Natural killer cell (primary cell): ENCODE data around the gene C17orf50. TPM values are rescaled to one million over a fixed set of nuclear protein-coding genes. Genes with fewer than 3 reads are reported as not detected.

Experiments
- ATAC-seq, 3 donors: fragments of 150-1000 bp in 2 of 3; fragments of 200-7000 bp in 1 of 3; cut with Tn5 transposase; 1 replicate in 1 of 3; 2 replicates in 2 of 3; pipeline ENCODE4 v1.10.0; 2021; ENCODE audit warnings: mild to moderate bottlenecking in 2 of 3, moderate library complexity in 2 of 3
- DNase-seq, 2 donors: peaks; one replicate each; pipeline versions ENCODE4 v3.0.0 to v3.0.0-alpha.2; 2013 to 2021; ENCODE audit warnings: mixed read lengths in 1 of 2
- H3K27ac ChIP-seq: one replicate; pipeline ENCODE4 v1.5.1; 2013; ENCODE audit warnings: mild to moderate bottlenecking, low read length
- H3K27me3 ChIP-seq: one replicate; pipeline ENCODE4 v1.6.1; 2013; ENCODE audit warnings: low read length; ENCODE audit not compliant: control insufficient read depth, insufficient read depth
- H3K36me3 ChIP-seq: one replicate; pipeline ENCODE4 v1.6.1; 2013; ENCODE audit warnings: low read length; ENCODE audit not compliant: control insufficient read depth, insufficient read depth
- H3K4me1 ChIP-seq: one replicate; pipeline ENCODE4 v1.6.1; 2013; ENCODE audit warnings: low read length; ENCODE audit not compliant: control insufficient read depth, insufficient read depth
- H3K4me3 ChIP-seq: one replicate; pipeline ENCODE4 v1.5.1; 2013; ENCODE audit warnings: low read length
- H3K9me3 ChIP-seq: one replicate; pipeline ENCODE4 v1.6.1; 2013; ENCODE audit warnings: low read length; ENCODE audit not compliant: control insufficient read depth, insufficient read depth
- H3K27ac Mint-ChIP-seq, 2 donors: one replicate each; pipeline ENCODE4 v1.8.0; 2022; ENCODE audit warnings: mild to moderate bottlenecking in 2 of 2, mixed read lengths in 2 of 2, moderate library complexity in 1 of 2
- H3K27me3 Mint-ChIP-seq, 2 donors: one replicate each; pipeline ENCODE4 v1.8.0; 2022; ENCODE audit warnings: low read depth in 2 of 2, mixed read lengths in 2 of 2
- H3K36me3 Mint-ChIP-seq: one replicate; pipeline ENCODE4 v1.8.0; 2022; ENCODE audit warnings: mixed read lengths
- H3K4me1 Mint-ChIP-seq, 2 donors: one replicate each; pipeline ENCODE4 v1.8.0; 2022; ENCODE audit warnings: mixed read lengths in 2 of 2
- H3K4me3 Mint-ChIP-seq: one replicate; pipeline ENCODE4 v1.8.0; 2022; ENCODE audit warnings: mild to moderate bottlenecking, moderate library complexity, mixed read lengths
- H3K9me3 Mint-ChIP-seq, 2 donors: one replicate each; pipeline ENCODE4 v1.8.0; 2022; ENCODE audit warnings: mixed read lengths in 2 of 2
- WGBS: methylation state at CpG from one replicate; pipeline ENCODE4 v1.1.7; 2013; ENCODE audit warnings: missing lambda C conversion rate; ENCODE audit not compliant: insufficient coverage; 5-methylcytosine and 5-hydroxymethylcytosine counted together
- intact Hi-C: fragments of 100-400 bp; cut with micrococcal nuclease; formaldehyde crosslinking; loops from one replicate; pipeline ENCODE4 v1.14.2; 2022
- total RNA-seq, 4 donors: library from RNA; stranded (reverse); fragments of 120-200 nt in 1 of 4; gene quantifications; one replicate each; pipeline versions ENCODE4 v1.2.3 to v1.2.4, GENCODE V29; 2013 to 2022
- TF ChIP-seq, protein P1 (sequence below): fragments of 200-600 bp; IDR thresholded peaks from one replicate; pipeline ENCODE4 v1.8.0; 2022; ENCODE audit warnings: antibody characterized with exemption

Gene C17orf50
- total RNA-seq, 3 donors from 2014 or later (not counting 1 experiment from before 2014, with no cell fraction given): not detected

- H3K36me3 ChIP-seq: no peaks in the 10 kb centered on the region
- intact Hi-C loops: no loop called here
- H3K27ac ChIP-seq: no peak overlapping the region
- ATAC-seq (no peak), DNase-seq (no peak)
- Mint-ChIP-seq H3K9me3 (no peaks in the 10 kb centered on the region), H3K4me3 (no peak overlapping the region), H3K4me1 (no peaks in the 10 kb centered on the region), H3K36me3 (no peaks in the 10 kb centered on the region), H3K27ac (no peak overlapping the region), H3K27me3 (peaks cover 7 to 12% of the 10 kb centered on the region in 2 donors)
- no peak overlapping the region for H3K4me3 ChIP-seq
- TF ChIP-seq, protein P1, sequence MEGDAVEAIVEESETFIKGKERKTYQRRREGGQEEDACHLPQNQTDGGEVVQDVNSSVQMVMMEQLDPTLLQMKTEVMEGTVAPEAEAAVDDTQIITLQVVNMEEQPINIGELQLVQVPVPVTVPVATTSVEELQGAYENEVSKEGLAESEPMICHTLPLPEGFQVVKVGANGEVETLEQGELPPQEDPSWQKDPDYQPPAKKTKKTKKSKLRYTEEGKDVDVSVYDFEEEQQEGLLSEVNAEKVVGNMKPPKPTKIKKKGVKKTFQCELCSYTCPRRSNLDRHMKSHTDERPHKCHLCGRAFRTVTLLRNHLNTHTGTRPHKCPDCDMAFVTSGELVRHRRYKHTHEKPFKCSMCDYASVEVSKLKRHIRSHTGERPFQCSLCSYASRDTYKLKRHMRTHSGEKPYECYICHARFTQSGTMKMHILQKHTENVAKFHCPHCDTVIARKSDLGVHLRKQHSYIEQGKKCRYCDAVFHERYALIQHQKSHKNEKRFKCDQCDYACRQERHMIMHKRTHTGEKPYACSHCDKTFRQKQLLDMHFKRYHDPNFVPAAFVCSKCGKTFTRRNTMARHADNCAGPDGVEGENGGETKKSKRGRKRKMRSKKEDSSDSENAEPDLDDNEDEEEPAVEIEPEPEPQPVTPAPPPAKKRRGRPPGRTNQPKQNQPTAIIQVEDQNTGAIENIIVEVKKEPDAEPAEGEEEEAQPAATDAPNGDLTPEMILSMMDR: no peak
- H3K4me1 ChIP-seq: no peaks in the 10 kb centered on the region
- 71% methylated on average over 20 of the region's 20 CpGs for WGBS
- no peaks in the 10 kb centered on the region for H3K27me3 ChIP-seq
- no peaks in the 10 kb centered on the region for H3K9me3 ChIP-seq
Measured at GRCh38 chr17:35773129-35773528, 12.4 kb downstream of the C17orf50 start.

DNA sequence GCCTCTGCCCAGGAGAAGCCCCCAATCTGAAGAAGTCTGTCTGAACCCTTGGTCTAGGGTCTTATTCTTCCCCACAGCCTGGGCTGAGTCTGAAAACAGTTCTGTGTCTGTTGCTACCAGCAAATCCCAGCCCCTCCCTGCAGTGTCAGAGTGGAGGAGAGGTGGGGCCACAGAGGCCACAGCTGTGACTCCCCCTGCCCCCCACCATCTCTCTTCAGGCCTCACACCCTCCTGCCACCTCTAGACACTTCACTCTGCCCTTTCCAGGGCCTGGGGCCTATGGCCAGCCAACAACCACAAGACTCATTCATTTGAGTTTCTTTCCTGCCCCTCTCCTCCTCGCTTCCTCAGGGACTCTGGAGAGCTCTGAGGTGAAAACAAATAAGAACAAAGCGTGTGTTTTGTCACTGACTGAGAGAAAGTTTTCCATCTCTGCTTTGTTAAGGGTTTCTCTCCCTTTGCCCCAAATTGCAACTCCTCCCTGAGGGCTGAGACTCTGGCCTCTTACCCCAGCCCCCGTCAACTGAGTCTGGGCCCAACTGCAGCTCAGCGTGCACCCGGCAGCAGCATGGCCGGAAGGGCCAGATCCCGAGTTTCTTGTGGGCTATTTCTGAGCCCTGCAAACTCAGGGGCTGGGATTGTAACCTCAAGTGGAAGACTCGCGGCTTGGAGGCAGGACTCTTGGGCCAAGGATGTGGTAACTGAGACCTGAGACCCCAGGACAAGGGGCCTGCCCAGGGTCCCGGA is 13.2 kb downstream of the C17orf50 start:
- H3K27me3 Mint-ChIP-seq: peaks cover 7 to 11% of the 10 kb centered on the region in 2 donors
- intact Hi-C loops: no loop called here
- H3K4me3 Mint-ChIP-seq: no peak overlapping the region
- no peaks in the 10 kb centered on the region for H3K9me3 ChIP-seq
- no peaks in the 10 kb centered on the region for H3K4me1 ChIP-seq
- no peaks in the 10 kb centered on the region for H3K9me3 Mint-ChIP-seq
- no peaks in the 10 kb centered on the region for H3K36me3 ChIP-seq
- no peaks in the 10 kb centered on the region for H3K27me3 ChIP-seq
- no peaks in the 10 kb centered on the region for H3K4me1 Mint-ChIP-seq
- H3K36me3 Mint-ChIP-seq: no peaks in the 10 kb centered on the region
- H3K27ac Mint-ChIP-seq: no peak overlapping the region
- no peak overlapping the region for H3K4me3 ChIP-seq
- ATAC-seq (no peak), DNase-seq (no peak)
- TF ChIP-seq, protein P1: no peak
- no peak overlapping the region for H3K27ac ChIP-seq
- 71% methylated on average over 10 of the region's 10 CpGs for WGBS

DNA sequence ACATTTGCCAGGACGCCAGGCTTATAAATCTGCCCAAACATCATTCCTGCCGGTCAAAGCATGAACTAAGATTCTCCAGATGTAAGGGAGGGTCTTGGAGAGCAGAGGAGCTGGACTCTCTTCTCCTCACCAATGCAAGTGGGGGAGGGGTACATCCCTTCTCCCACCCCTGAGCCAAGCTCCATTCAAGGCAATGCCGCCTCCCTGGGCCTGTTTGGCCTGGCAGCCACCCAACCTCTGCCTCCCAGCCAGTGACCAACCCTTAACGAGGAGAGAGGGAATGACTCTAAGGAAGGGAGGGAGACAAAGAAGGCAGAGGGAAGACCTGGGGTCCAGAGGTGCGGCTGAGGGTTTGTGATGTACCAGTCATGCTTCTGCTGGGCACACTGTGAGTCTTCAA is 13.8 kb downstream of the C17orf50 start:
- DNase-seq (no peak), ATAC-seq (no peak)
- Histone ChIP-seq H3K4me1 (no peaks in the 10 kb centered on the region), H3K36me3 (no peaks in the 10 kb centered on the region), H3K27me3 (no peaks in the 10 kb centered on the region), H3K4me3 (no peak overlapping the region), H3K27ac (no peak overlapping the region), H3K9me3 (no peaks in the 10 kb centered on the region)
- TF ChIP-seq, protein P1: no peak
- WGBS: 92% methylated on average over 2 of the region's 5 CpGs
- H3K27ac Mint-ChIP-seq: no peak overlapping the region
- peaks cover 7 to 11% of the 10 kb centered on the region in 2 donors for H3K27me3 Mint-ChIP-seq
- intact Hi-C loops: no loop called here
- no peaks in the 10 kb centered on the region for H3K36me3 Mint-ChIP-seq
- no peaks in the 10 kb centered on the region for H3K4me1 Mint-ChIP-seq
- H3K9me3 Mint-ChIP-seq: no peaks in the 10 kb centered on the region
- no peak overlapping the region for H3K4me3 Mint-ChIP-seq

DNA sequence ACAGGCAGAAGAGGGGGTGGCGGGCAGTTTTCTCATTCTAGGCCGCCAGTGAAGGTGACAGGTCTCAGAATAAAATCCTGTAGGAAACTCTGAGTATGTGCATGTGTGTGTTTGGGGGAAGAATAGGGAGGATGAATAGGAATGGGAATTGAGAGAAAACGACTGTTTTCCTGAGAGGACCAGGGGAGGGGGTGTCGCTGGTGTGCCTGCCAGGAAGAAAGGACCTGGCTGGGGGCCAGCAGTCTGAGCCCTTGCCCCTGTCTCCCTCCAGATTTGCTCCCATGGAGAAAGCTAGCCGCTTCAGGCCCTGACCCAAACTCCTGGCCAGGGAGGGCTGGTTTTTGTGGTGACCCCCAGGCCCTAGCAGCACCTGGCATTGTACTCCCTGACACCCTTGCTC is 14.4 kb downstream of the C17orf50 start:
- Histone ChIP-seq H3K4me1 (no peaks in the 10 kb centered on the region), H3K4me3 (no peak overlapping the region), H3K27ac (no peak overlapping the region), H3K27me3 (no peaks in the 10 kb centered on the region), H3K36me3 (no peaks in the 10 kb centered on the region), H3K9me3 (no peaks in the 10 kb centered on the region)
- WGBS: 75% methylated on average over 5 of the region's 5 CpGs
- ATAC-seq: no peak
- Mint-ChIP-seq H3K27ac (no peak overlapping the region), H3K4me3 (no peak overlapping the region), H3K36me3 (no peaks in the 10 kb centered on the region), H3K27me3 (peaks cover 7 to 11% of the 10 kb centered on the region in 2 donors), H3K4me1 (no peaks in the 10 kb centered on the region), H3K9me3 (no peaks in the 10 kb centered on the region)
- DNase-seq: no peak
- TF ChIP-seq, protein P1: no peak
- intact Hi-C loops: no loop called here
